SK-N-SH treated with all-trans-retinoic acid at 6 μM for 48 hours (cell line): ENCODE measurements around the gene RCOR1.

Source experiments
- ATAC-seq: fragments of 200-7000 bp; cut with Tn5 transposase; 3 replicates; pipeline ENCODE4 v1.9.1; 2020; ENCODE audit warnings: mild to moderate bottlenecking, moderate library complexity
- BACH2 ChIP-seq: fragments of 250-450 bp; sonication (Bioruptor Pico); IDR thresholded peaks from 2 replicates; pipeline ENCODE4 v1.9.0; 2021; ENCODE audit warnings: mild to moderate bottlenecking, borderline replicate concordance
- CREB5 ChIP-seq: fragments of 250-450 bp; sonication (Bioruptor Pico); IDR thresholded peaks from 2 replicates; pipeline ENCODE4 v1.5.1; 2020; ENCODE audit warnings: low read depth, mild to moderate bottlenecking, moderate library complexity
- CSDC2 ChIP-seq: fragments of 250-450 bp; sonication (Bioruptor Pico); IDR thresholded peaks from 2 replicates; pipeline ENCODE4 v1.5.0; 2020; ENCODE audit warnings: mild to moderate bottlenecking, moderate library complexity
- ESRRG ChIP-seq: fragments of 250-450 bp; sonication (Bioruptor Pico); IDR thresholded peaks from 2 replicates; pipeline ENCODE4 v1.6.1; 2021; ENCODE audit warnings: mild to moderate bottlenecking
- GLIS3 ChIP-seq: fragments of 250-450 bp; sonication (Bioruptor Pico); IDR thresholded peaks from 2 replicates; pipeline ENCODE4 v1.5.0; 2020; ENCODE audit warnings: mild to moderate bottlenecking, moderate library complexity
- ISL1 ChIP-seq: fragments of 250-450 bp; sonication (Bioruptor Pico); IDR thresholded peaks from 2 replicates; pipeline ENCODE4 v2.1.2; 2022; ENCODE audit warnings: mild to moderate bottlenecking, moderate library complexity
- OSR1 ChIP-seq: fragments of 250-450 bp; sonication (Bioruptor Pico); IDR thresholded peaks from 2 replicates; pipeline ENCODE4 v1.8.0; 2022; ENCODE audit warnings: moderate library complexity, mild to moderate bottlenecking, inconsistent platforms
- PATZ1 ChIP-seq: fragments of 250-450 bp; sonication (Bioruptor Pico); IDR thresholded peaks from 2 replicates; pipeline ENCODE4 v1.8.0; 2020; ENCODE audit warnings: mild to moderate bottlenecking, moderate library complexity, borderline replicate concordance
- POU6F1 ChIP-seq: fragments of 250-450 bp; sonication (Bioruptor Pico); IDR thresholded peaks from 2 replicates; pipeline ENCODE4 v1.8.0; 2021; ENCODE audit warnings: low read depth, mild to moderate bottlenecking, moderate library complexity, borderline replicate concordance
- RARB ChIP-seq: fragments of 250-450 bp; sonication (Bioruptor Pico); IDR thresholded peaks from 2 replicates; pipeline ENCODE4 v1.8.0; 2021; ENCODE audit warnings: mild to moderate bottlenecking, moderate library complexity
- SNAI2 ChIP-seq: fragments of 250-450 bp; sonication (Bioruptor Pico); IDR thresholded peaks from 2 replicates; pipeline ENCODE4 v1.5.0; 2020; ENCODE audit warnings: mild to moderate bottlenecking, moderate library complexity
- TCF4 ChIP-seq: fragments of 250-450 bp; sonication (Bioruptor Pico); IDR thresholded peaks from 2 replicates; pipeline ENCODE4 v1.8.0; 2021; ENCODE audit warnings: mild to moderate bottlenecking, moderate library complexity, borderline replicate concordance
- TOX ChIP-seq: fragments of 250-450 bp; sonication (Bioruptor Pico); IDR thresholded peaks from 2 replicates; pipeline ENCODE4 v1.8.0; 2021; ENCODE audit warnings: mild to moderate bottlenecking, moderate library complexity, borderline replicate concordance
- ZC3H10 ChIP-seq: fragments of 250-450 bp; sonication (Bioruptor Pico); IDR thresholded peaks from 2 replicates; pipeline ENCODE4 v1.5.1; 2021; ENCODE audit warnings: mild to moderate bottlenecking, moderate library complexity
- ZFP3 ChIP-seq: fragments of 250-450 bp; sonication (Bioruptor Pico); IDR thresholded peaks from 2 replicates; pipeline ENCODE4 v1.5.0; 2020; ENCODE audit warnings: mild to moderate bottlenecking, moderate library complexity
- ZFP30 ChIP-seq: fragments of 450-650 bp; formaldehyde crosslinking; IDR thresholded peaks from 2 replicates; pipeline ENCODE4 v1.5.0; 2022; ENCODE audit warnings: mild to moderate bottlenecking, moderate library complexity
- ZNF565 ChIP-seq: fragments of 450-650 bp; formaldehyde crosslinking; conservative IDR thresholded peaks from 2 replicates; pipeline ENCODE4 v1.5.0; 2020; ENCODE audit warnings: low read depth, mild to moderate bottlenecking, moderate library complexity
- ZNF70 ChIP-seq: fragments of 450-650 bp; formaldehyde crosslinking; IDR thresholded peaks from 2 replicates; pipeline ENCODE4 v1.5.0; 2020; ENCODE audit warnings: mild to moderate bottlenecking, moderate library complexity
- ZNF8 ChIP-seq: fragments of 450-650 bp; formaldehyde crosslinking; IDR thresholded peaks from 2 replicates; pipeline ENCODE4 v1.5.0; 2020; ENCODE audit warnings: mild to moderate bottlenecking, moderate library complexity
- TF ChIP-seq, protein P1 (sequence below): fragments of 250-450 bp; sonication (Bioruptor Pico); IDR thresholded peaks from 2 replicates; pipeline ENCODE4 v1.5.0; 2020; ENCODE audit warnings: mild to moderate bottlenecking, moderate library complexity

Gene RCOR1

DNA sequence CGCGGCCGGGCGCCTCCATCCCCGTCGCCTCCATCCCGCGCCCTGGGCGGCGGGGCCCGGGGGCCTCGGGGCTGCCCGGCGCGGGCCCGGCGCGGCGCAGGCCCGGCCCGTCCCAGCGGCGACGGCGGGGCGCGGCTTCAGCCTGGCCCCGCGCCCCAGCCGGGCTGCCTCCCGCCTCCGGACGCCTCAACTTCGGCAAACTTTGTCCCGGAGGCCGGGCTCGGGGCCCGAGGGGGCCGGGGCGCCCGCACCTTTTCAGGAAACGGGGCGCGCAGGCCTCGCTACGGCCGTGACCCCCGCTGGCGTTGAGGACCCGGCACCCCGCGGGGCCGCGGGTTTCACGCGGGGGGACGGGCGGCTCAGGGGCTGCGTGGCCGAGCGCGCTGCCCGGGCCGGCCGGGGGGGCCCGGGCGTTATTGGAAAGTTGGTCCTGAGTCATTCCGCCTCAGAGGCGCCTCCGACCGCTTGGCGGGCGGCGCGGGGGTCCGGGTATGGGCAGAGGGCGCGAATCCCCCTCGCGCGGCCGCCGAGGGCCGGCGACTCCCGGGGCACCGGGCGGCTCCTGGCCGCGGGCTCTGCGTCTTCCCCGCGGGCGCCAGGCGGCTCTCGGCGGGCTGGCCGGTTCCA is 185.4 kb downstream of the RCOR1 start:
- ATAC-seq: peak; percentile 13

GRCh38 chr14:102778338-102779083 is 186.1 kb downstream of the RCOR1 start:
- ATAC-seq: peak; percentile 16; the same call in 2 of the 3 replicates
- TF ChIP-seq ESRRG (CRISPR knock-in tag) (no peak), ZFP30 (CRISPR knock-in tag) (no peak), GLIS3 (CRISPR knock-in tag) (no peak), RARB (CRISPR knock-in tag) (no peak), PATZ1 (CRISPR knock-in tag) (no peak), ZC3H10 (no peak), ZNF565 (CRISPR knock-in tag) (no peak), ISL1 (CRISPR knock-in tag) (no peak), TOX (CRISPR knock-in tag) (no peak), ZNF8 (CRISPR knock-in tag) (no peak), ZFP3 (CRISPR knock-in tag) (no peak), SNAI2 (CRISPR knock-in tag) (no peak), TCF4 (CRISPR knock-in tag) (no peak), POU6F1 (CRISPR knock-in tag) (no peak), BACH2 (CRISPR knock-in tag) (no peak), CSDC2 (CRISPR knock-in tag) (no peak), ZNF70 (CRISPR knock-in tag) (no peak), OSR1 (CRISPR knock-in tag) (no peak)
- TF ChIP-seq, all 23 proteins: peak for 0

More for the DNA sequence above, 185.4 kb downstream of the RCOR1 start:
- no peak for TF ChIP-seq ZNF8 (CRISPR knock-in tag)
- TF ChIP-seq OSR1 (CRISPR knock-in tag): no peak
- TF ChIP-seq TOX (CRISPR knock-in tag): no peak
- TF ChIP-seq CSDC2 (CRISPR knock-in tag): no peak
- no peak for TF ChIP-seq POU6F1 (CRISPR knock-in tag)
- TF ChIP-seq TCF4 (CRISPR knock-in tag): no peak
- TF ChIP-seq ZNF565 (CRISPR knock-in tag): no peak
- no peak for TF ChIP-seq GLIS3 (CRISPR knock-in tag)
- TF ChIP-seq ESRRG (CRISPR knock-in tag): no peak
- TF ChIP-seq CREB5 (CRISPR knock-in tag): no peak
- TF ChIP-seq, protein P1, sequence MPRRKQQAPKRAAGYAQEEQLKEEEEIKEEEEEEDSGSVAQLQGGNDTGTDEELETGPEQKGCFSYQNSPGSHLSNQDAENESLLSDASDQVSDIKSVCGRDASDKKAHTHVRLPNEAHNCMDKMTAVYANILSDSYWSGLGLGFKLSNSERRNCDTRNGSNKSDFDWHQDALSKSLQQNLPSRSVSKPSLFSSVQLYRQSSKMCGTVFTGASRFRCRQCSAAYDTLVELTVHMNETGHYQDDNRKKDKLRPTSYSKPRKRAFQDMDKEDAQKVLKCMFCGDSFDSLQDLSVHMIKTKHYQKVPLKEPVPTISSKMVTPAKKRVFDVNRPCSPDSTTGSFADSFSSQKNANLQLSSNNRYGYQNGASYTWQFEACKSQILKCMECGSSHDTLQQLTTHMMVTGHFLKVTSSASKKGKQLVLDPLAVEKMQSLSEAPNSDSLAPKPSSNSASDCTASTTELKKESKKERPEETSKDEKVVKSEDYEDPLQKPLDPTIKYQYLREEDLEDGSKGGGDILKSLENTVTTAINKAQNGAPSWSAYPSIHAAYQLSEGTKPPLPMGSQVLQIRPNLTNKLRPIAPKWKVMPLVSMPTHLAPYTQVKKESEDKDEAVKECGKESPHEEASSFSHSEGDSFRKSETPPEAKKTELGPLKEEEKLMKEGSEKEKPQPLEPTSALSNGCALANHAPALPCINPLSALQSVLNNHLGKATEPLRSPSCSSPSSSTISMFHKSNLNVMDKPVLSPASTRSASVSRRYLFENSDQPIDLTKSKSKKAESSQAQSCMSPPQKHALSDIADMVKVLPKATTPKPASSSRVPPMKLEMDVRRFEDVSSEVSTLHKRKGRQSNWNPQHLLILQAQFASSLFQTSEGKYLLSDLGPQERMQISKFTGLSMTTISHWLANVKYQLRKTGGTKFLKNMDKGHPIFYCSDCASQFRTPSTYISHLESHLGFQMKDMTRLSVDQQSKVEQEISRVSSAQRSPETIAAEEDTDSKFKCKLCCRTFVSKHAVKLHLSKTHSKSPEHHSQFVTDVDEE (CRISPR knock-in tag): no peak
- TF ChIP-seq RARB (CRISPR knock-in tag): no peak
- TF ChIP-seq ZC3H10: no peak
- TF ChIP-seq SNAI2 (CRISPR knock-in tag): no peak
- no peak for TF ChIP-seq ZFP30 (CRISPR knock-in tag)
- no peak for TF ChIP-seq ZNF70 (CRISPR knock-in tag)
